ENCODE measurements around the gene ECE1.

The ECE1 gene

GRCh38 chr1:21259316-21260076 is 30.8 kb downstream of the ECE1 start:
- ChIA-PET CTCF (interaction anchor here (0.6 to 19.1 kb wide), 7 partner anchors 7 to 562 kb away, joined by 3 to 381 read pairs (median 28); no protein-coding TSS in a partner anchor), POLR2A (no interaction called here)
- TF ChIP-seq CTCF (IDR thresholded peaks at IDR 0.05; ENCODE audit: insufficient read depth, low read length, missing control alignments): no peak
- H3K4me3 ChIP-seq (ENCODE audit: low read depth, low read length): no peak overlapping the region
- no peak for DNase-seq (ENCODE audit: low read depth, low spot score)

DNA sequence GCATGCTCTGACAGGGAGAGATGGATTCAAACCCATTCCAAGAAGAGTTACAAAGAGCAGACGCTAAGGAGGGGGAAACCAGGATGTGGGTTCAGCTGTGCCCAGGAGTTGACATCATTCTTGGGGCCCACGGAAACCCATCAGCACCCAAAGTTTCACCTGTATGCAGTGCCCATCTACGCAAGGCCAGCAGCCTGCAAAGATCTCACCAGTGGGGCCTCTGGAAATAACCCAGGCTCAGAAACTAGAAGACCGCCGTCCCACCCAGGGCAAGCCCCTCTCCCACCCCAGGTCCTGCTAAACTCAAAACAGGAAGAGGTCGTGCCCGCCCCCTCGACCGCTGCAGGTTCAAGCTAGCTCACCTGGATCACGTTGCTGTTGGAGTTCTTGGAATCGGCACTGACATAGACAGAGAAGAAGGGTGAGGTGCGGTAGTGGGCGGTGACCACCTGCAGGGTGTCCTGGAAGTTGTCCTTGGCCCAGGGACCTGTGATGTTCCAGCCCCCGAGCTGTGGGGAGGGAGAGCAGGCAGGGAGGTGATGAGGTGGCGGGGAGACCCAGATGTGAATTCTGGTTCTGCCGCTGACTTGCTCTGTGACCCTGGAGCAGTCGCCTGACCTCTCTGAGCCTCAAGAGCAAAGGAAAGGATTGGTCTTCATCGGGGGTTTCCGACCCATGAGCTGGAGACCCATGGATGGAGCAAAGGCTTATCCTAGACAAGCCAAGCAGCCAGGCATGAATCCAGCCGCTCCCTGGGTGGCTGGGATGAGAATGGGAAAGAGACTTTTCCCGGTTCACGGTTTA is 31.7 kb downstream of the ECE1 start:
- no peak overlapping the region for H3K4me3 ChIP-seq (ENCODE audit: low read depth, low read length)
- CTCF ChIA-PET: interaction anchor here (0.6 to 19.1 kb wide), 10 partner anchors 12 to 561 kb away, joined by 3 to 381 read pairs (median 50); no protein-coding TSS in a partner anchor
- no peak for DNase-seq (ENCODE audit: low read depth, low spot score)
- TF ChIP-seq CTCF (IDR thresholded peaks at IDR 0.05; ENCODE audit: insufficient read depth, low read length, missing control alignments): no peak
- POLR2A ChIA-PET: no interaction called here

GRCh38 chr1:21257431-21258135 is 32.7 kb downstream of the ECE1 start:
- DNase-seq (ENCODE audit: low read depth, low spot score): no peak
- no peak for TF ChIP-seq CTCF (IDR thresholded peaks at IDR 0.05; ENCODE audit: insufficient read depth, low read length, missing control alignments)
- H3K4me3 ChIP-seq (ENCODE audit: low read depth, low read length): no peak overlapping the region
- POLR2A ChIA-PET: no interaction called here
- CTCF ChIA-PET: interaction anchor here (0.9 to 19.1 kb wide), 10 partner anchors 12 to 111 kb away, joined by 3 to 381 read pairs (median 48); no protein-coding TSS in a partner anchor

DNA sequence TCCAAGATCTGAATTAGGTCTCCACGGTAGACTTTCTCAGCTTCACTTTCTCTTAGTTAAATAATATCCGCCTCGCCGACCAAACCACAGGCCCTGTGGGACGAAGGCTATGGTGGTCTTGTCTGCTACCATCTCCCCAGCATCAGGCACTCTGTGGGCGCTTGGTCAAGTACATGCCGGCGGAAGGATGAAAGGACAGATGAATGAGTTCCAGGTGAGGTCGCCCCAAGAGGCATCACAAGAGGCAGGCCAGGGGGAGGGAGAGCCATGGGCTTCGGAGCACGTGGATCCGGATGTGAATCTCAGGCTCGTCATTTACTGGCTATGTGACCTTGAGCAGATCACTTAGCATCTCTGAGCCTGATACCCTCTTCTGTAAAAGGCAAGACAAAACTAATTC is 33.5 kb downstream of the ECE1 start:
- no peak for DNase-seq (ENCODE audit: low read depth, low spot score)
- no peak overlapping the region for H3K4me3 ChIP-seq (ENCODE audit: low read depth, low read length)
- ChIA-PET CTCF (interaction anchor here (2.0 to 19.1 kb wide), 10 partner anchors 11 to 111 kb away, joined by 5 to 381 read pairs (median 48); no protein-coding TSS in a partner anchor), POLR2A (no interaction called here)
- no peak for TF ChIP-seq CTCF (IDR thresholded peaks at IDR 0.05; ENCODE audit: insufficient read depth, low read length, missing control alignments)

- no peak overlapping the region for H3K4me3 ChIP-seq (ENCODE audit: low read depth, low read length)
- ChIA-PET CTCF (interaction anchor here (0.7 to 19.1 kb wide), 32 partner anchors 9 to 560 kb away, joined by 3 to 381 read pairs (median 8); no protein-coding TSS in a partner anchor), POLR2A (no interaction called here)
- TF ChIP-seq CTCF (IDR thresholded peaks at IDR 0.05; ENCODE audit: insufficient read depth, low read length, missing control alignments): no peak
- DNase-seq (ENCODE audit: low read depth, low spot score): no peak
Observed at GRCh38 chr1:21255943-21256320, 34.3 kb downstream of the ECE1 start.
